GM18907 (cell line): ENCODE measurements around the gene HAO2.
"Not testable (repeated sequence)": the region's sequence is repeated elsewhere in the genome, so short reads cannot be mapped to it uniquely, and the experiment has no call there.

ENCODE experiments used
- ATAC-seq: cut with Tn5 transposase; IDR thresholded peaks from one replicate; pipeline ENCODE4 v1.9.1; 2021; ENCODE audit warnings: mild to moderate bottlenecking, moderate library complexity; ENCODE audit not compliant: unreplicated experiment

Gene HAO2

DNA sequence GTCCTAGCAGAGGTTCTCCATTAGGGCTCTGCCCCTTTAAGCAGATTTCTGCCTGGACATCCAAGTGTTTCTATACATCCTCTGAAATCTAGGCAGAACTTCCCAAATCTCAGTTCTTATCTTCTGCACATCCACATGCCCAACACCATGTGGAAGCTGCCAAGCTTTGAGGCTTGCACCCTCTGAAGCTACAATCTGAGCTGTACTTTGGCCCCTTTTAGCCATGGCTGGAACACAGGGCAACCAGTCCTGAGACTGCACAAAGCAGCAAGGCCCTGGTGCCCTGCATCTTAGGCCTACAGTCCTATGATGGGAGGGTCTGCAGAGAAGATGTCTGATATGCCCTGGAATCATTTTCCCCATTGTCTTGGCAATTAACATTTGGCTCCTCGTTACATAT is 8.0 kb downstream of the HAO2 start:
- ATAC-seq, result no peak

- ATAC-seq, result not testable (repeated sequence)
Measured at GRCh38 chr1:119377594-119377993, 9.0 kb downstream of the HAO2 start.

DNA sequence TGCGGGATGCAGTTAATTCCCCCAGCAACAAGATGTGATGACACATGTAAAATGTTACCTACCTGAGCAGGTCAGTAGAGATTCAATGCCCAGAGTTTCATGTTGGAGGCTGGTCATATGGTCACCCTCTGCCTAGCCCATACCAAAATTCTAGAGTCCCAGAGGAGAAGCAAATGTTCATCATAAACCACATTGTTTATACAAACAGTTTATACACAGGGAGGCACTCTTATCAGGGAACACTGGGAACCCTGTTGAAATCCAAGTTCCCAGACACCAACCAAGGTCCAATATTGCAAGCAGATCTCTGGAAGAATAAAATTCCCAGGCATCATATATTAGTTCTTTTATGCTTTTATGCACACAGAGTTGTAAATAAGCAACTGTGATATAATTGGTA is 10.5 kb downstream of the HAO2 start:
- ATAC-seq, result no peak

- ATAC-seq, result no peak
Measured at GRCh38 chr1:119380304-119380703, 11.7 kb downstream of the HAO2 start.

GRCh38 chr1:119380983-119381662 is 12.5 kb downstream of the HAO2 start:
- no peak for ATAC-seq

DNA sequence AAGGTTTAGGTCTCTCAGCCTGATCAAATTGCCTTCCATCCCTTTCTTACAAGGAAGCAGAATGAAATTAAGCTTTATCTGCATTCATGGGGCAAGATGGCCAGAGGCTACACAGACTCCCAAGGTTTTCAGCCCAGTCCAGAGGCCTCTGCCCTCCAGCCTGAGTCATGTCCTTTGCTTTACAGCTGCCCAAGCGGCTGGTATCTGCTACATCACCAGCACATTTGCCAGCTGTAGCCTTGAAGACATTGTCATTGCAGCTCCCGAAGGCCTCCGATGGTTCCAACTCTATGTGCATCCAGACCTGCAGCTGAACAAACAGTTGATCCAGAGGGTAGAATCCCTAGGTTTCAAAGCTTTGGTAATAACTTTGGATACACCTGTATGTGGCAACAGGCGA is 16.0 kb downstream of the HAO2 start:
- no peak for ATAC-seq

GRCh38 chr1:119385650-119386049 is 17.1 kb downstream of the HAO2 start:
- ATAC-seq, result no peak

DNA sequence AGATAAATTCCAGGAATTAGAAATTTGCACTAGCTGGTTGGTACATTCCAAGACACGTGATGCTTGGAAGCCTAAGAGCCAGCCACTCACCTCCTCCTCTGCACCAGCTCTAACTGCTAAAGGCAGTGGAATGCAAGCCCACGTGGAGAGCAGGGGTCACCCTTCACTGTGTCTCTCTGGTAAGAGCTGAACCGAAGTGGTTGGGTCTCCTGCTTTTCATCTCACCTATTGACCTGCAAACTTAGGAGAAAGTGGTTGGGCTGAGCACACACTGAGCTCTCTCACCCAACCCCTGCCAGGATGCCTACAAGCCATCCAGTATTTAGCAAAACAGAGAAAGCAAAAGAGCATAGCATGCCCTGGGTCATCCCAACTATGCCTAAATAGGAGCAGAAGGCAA is 19.3 kb downstream of the HAO2 start:
- no peak for ATAC-seq

DNA sequence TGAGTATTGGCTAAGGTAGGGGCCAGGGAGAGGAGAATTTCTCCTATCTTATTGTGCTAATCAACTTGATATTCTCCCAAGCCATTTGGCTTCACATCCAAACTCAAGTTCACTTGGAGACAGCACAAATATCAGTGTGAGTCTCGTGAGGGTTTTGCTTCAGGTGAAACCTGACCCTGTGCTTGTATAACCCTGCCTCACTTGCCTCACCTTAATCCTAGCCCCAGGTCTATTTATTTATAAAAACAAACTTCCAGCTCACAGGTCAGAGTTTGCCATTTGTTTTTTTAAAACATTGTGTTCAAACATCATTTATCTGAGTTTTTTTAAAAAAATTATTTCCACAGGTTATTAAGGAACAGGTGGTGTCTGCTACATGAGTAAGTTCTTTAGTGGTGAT is 19.9 kb downstream of the HAO2 start:
- no peak for ATAC-seq

DNA sequence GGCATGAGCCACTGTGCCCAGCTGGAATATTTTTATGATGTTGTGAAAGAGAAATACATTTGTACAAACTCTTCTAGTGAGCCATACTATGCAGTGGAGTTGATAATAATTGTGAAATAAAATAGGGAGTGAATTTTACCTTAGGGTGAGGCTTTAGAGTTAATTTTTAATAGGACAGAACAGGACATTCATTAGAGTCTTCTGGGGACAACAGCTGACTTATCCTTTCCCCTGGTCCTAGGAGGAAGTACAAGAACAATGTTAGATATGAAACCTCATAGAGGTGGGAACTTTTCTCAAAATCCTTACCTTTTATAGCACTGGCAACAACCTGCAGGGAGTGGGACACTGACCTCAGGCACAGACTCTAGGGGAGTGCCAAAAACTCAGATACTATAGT is 21.9 kb downstream of the HAO2 start:
- ATAC-seq, result no peak

- ATAC-seq, result no peak
Measured at GRCh38 chr1:119391749-119392148, 23.2 kb downstream of the HAO2 start.

DNA sequence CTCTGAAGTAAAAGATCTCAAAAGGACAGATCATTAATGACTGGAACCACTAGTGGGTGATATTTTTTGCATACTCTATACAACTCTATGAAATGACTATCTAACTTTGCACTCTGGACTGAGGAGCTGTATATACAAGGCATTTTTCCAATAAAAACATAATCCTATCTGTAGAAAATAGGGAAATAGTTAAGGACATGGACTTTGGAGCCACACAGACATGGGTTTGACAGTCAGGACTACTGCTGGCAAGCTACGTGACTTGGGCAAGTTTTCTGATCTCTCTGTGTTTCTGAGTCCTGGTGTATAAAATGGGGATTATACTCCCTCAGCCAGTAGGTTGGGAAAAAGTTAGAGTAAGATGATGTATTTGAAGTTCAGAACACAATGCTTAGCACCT is 25.5 kb downstream of the HAO2 start:
- no peak for ATAC-seq

GRCh38 chr1:119396982-119397381 is 28.4 kb downstream of the HAO2 start:
- ATAC-seq, result no peak

- ATAC-seq, result no peak
Measured at GRCh38 chr1:119397986-119398385, 29.4 kb downstream of the HAO2 start.

DNA sequence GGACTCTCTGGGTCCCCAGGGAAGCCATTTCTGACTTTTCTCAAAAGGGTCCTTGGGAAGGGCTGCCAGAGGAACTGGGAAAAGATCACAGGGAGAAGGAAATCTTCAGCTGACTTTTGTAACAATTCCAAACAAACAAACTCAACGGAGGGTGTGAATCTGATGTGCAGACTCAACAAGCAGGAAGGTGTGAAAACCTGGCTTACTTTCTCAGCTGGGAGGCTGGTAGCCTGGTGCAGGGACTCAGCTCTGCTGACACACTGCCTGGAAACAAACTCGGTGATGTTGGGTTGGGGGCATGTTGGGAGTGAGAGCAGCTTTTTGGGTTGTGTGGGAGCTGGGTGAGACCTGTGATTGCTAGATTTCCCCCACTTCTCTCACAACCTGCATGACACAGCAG is 36.2 kb downstream of the HAO2 start:
- ATAC-seq, result no peak

GRCh38 chr1:119409731-119410130 is 41.1 kb downstream of the HAO2 start:
- ATAC-seq, result no peak

DNA sequence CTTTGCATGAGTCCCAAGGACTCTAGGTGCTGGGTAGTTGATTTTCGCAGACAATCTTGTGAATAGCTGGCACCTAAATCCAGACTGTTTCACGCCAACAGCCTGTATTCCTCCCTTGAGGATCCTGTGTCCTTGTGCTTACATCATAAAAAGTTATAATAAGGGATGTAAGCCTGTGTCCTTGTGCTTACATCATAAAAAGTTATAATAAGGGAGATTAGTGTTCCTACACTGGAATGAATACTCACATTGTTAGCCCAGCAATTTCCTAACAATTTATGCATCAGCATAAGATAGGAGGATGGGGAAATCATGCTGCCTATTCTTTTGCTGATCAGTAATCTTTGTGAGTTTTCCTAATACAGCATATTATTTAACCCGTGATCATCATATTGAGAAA is 42.4 kb downstream of the HAO2 start:
- ATAC-seq, result no peak

- no peak for ATAC-seq
Measured at GRCh38 chr1:119414950-119415349, 46.4 kb downstream of the HAO2 start, which contains the start of gene HSD3B2. Gene HSD3B2, plus strand, starts transcription at chr1:119415150. Its CDS starts 270 bp downstream, at chr1:119415420.

- ATAC-seq, result no peak
Measured at GRCh38 chr1:119416006-119416640, 47.5 kb downstream of the HAO2 start.

DNA sequence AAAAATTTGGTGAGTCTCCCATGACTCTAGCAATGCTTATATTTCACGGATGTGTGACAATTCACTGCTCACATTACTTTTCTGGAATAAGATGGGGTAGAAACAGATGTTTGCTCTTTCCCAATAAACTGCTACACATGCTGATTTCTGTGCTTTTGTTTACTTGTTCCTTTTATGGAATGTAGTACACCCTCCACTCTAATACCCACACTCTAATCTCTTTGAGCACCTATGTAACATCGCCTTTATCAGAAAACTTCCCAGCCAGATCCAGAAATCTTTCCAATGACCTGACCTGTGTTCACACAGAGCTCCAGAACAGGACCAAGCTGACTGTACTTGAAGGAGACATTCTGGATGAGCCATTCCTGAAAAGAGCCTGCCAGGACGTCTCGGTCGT is 50.5 kb downstream of the HAO2 start:
- ATAC-seq, result no peak

GRCh38 chr1:119420638-119421037 is 52.1 kb downstream of the HAO2 start:
- no peak for ATAC-seq

GRCh38 chr1:119422631-119423030 is 54.0 kb downstream of the HAO2 start:
- ATAC-seq, result no peak

GRCh38 chr1:119428991-119429390 is 60.4 kb downstream of the HAO2 start:
- ATAC-seq, result no peak
